GM23338 (cell line): Measurements from ENCODE around the gene RAB3IL1. TPM values are rescaled to one million over a fixed set of nuclear protein-coding genes. Genes with fewer than 3 reads are reported as not detected.

ENCODE experiments used
- ATAC-seq: fragments of 200-7000 bp; cut with Tn5 transposase; 3 replicates; pipeline ENCODE4 v1.9.1; 2020
- DNase-seq: peaks from one replicate; pipeline ENCODE4 v3.0.0-alpha.2; 2015; ENCODE audit warnings: low spot score
- H2AFZ ChIP-seq: fragments of 200-600 bp; sonication (generic); 2 replicates; pipeline ENCODE4 v1.8.0; 2016; ENCODE audit warnings: antibody characterized with exemption, mild to moderate bottlenecking, moderate library complexity
- H3F3A ChIP-seq: fragments of 200-600 bp; sonication (generic); replicated peaks from 2 replicates; pipeline ENCODE4 v1.8.0; 2017; ENCODE audit warnings: antibody characterized with exemption, mixed run types, low read depth
- H3K27ac ChIP-seq: fragments of 200-600 bp; sonication (generic); 2 replicates; pipeline ENCODE4 v1.6.1; 2016; ENCODE audit warnings: low read depth
- H3K27me3 ChIP-seq: fragments of 200-600 bp; sonication (generic); 2 replicates; pipeline ENCODE4 v1.8.0; 2016; ENCODE audit warnings: mild to moderate bottlenecking, mixed run types, moderate library complexity; ENCODE audit not compliant: insufficient read depth
- H3K36me3 ChIP-seq: fragments of 200-600 bp; sonication (generic); 2 replicates; pipeline ENCODE4 v1.8.0; 2016; ENCODE audit warnings: mild to moderate bottlenecking; ENCODE audit not compliant: insufficient read depth
- H3K4me1 ChIP-seq: fragments of 200-600 bp; sonication (generic); 2 replicates; pipeline ENCODE4 v1.8.0; 2016; ENCODE audit warnings: mild to moderate bottlenecking, moderate library complexity; ENCODE audit not compliant: insufficient read depth
- H3K4me2 ChIP-seq: fragments of 200-600 bp; sonication (generic); 2 replicates; pipeline ENCODE4 v1.7.1; 2017; ENCODE audit warnings: mixed run types
- H3K4me3 ChIP-seq: fragments of 200-600 bp; sonication (generic); 2 replicates; pipeline ENCODE4 v1.6.1; 2016; ENCODE audit warnings: mixed run types
- H3K79me2 ChIP-seq: fragments of 200-600 bp; sonication (generic); replicated peaks from 2 replicates; pipeline ENCODE4 v1.8.0; 2017; ENCODE audit warnings: mild to moderate bottlenecking; ENCODE audit not compliant: insufficient read depth
- H3K9me2 ChIP-seq: fragments of 200-600 bp; sonication (generic); 2 replicates; pipeline ENCODE4 v1.8.0; 2017; ENCODE audit not compliant: insufficient read depth
- H4K20me1 ChIP-seq: fragments of 200-600 bp; sonication (generic); replicated peaks from 2 replicates; pipeline ENCODE4 v1.8.0; 2017; ENCODE audit warnings: mild to moderate bottlenecking; ENCODE audit not compliant: insufficient read depth
- H3K27ac Mint-ChIP-seq: 2 replicates; pipeline ENCODE4 v1.8.0; 2020; ENCODE audit warnings: inconsistent platforms, mild to moderate bottlenecking, moderate library complexity, mixed read lengths
- H3K27me3 Mint-ChIP-seq: 3 replicates; pipeline ENCODE4 v1.8.0; 2022; ENCODE audit warnings: low read depth, mild to moderate bottlenecking, moderate library complexity, mixed read lengths, inconsistent platforms; ENCODE audit not compliant: insufficient read depth, poor library complexity
- H3K36me3 Mint-ChIP-seq: 3 replicates; pipeline ENCODE4 v1.8.0; 2021; ENCODE audit warnings: low read depth, mild to moderate bottlenecking, inconsistent platforms, moderate library complexity, mixed read lengths
- H3K4me1 Mint-ChIP-seq: 3 replicates; pipeline ENCODE4 v1.8.0; 2020; ENCODE audit warnings: mild to moderate bottlenecking, inconsistent platforms, mixed read lengths
- H3K4me3 Mint-ChIP-seq: 3 replicates; pipeline ENCODE4 v1.8.0; 2021; ENCODE audit warnings: moderate library complexity, mild to moderate bottlenecking, inconsistent platforms, mixed read lengths
- H3K9me3 Mint-ChIP-seq: 3 replicates; pipeline ENCODE4 v1.8.0; 2020; ENCODE audit warnings: moderate library complexity, mild to moderate bottlenecking, inconsistent platforms, mixed read lengths
- CREB1 ChIP-seq: fragments of 250-450 bp; sonication (Bioruptor Pico); IDR thresholded peaks from 2 replicates; pipeline ENCODE4 v1.5.0; 2020; ENCODE audit warnings: low read depth, mild to moderate bottlenecking, moderate library complexity
- EZH2 ChIP-seq: fragments of 200-600 bp; sonication (generic); IDR thresholded peaks from one replicate; pipeline ENCODE4 v1.8.0; 2017; ENCODE audit warnings: antibody characterized with exemption, mild to moderate bottlenecking, low read depth; ENCODE audit not compliant: unreplicated experiment
- EZH2phosphoT487 ChIP-seq: fragments of 200-600 bp; sonication (generic); IDR thresholded peaks from one replicate; pipeline ENCODE4 v1.8.1; 2018; ENCODE audit warnings: antibody characterized with exemption; ENCODE audit not compliant: unreplicated experiment
- JUNB ChIP-seq: IDR thresholded peaks from one replicate; pipeline ENCODE4 v1.6.1; 2016; ENCODE audit warnings: antibody characterized with exemption; ENCODE audit not compliant: unreplicated experiment
- NANOG ChIP-seq: IDR thresholded peaks from 2 replicates; pipeline ENCODE4 v1.6.1; 2016; ENCODE audit warnings: antibody characterized with exemption, borderline replicate concordance
- POLR2AphosphoS5 ChIP-seq: IDR thresholded peaks from 2 replicates; pipeline ENCODE4 v1.6.1; 2016; ENCODE audit warnings: antibody characterized with exemption, low read depth
- STAT1 ChIP-seq: IDR thresholded peaks from one replicate; pipeline ENCODE4 v1.6.1; 2016; ENCODE audit warnings: antibody characterized with exemption; ENCODE audit not compliant: unreplicated experiment
- ZNF331 ChIP-seq: fragments of 250-450 bp; sonication (Bioruptor Pico); IDR thresholded peaks from 2 replicates; pipeline ENCODE4 v1.5.0; 2020; ENCODE audit warnings: low read depth, mild to moderate bottlenecking, moderate library complexity
- polyA plus RNA-seq: library from polyadenylated mRNA; unstranded; fragments of >200 nt; fragmentation: Nextera tagmentation; extraction: Ambion mirVana; gene quantifications from 2 replicates; pipeline ENCODE4 v1.2.1, GENCODE V29; 2016
- total RNA-seq: library from RNA; depleted of rRNA; stranded (reverse); fragments of >200 nt; shearing (Covaris generic); gene quantifications from 2 replicates; pipeline ENCODE4 v1.2.3, GENCODE V29; 2014
- TF ChIP-seq, protein P1 (sequence below): IDR thresholded peaks from one replicate; pipeline ENCODE4 v1.6.1; 2018; ENCODE audit warnings: antibody characterized with exemption; ENCODE audit not compliant: unreplicated experiment
- TF ChIP-seq, protein P2 (sequence below), 2 experiments: fragments of 200-600 bp in 1 of 2; sonication (generic) in 1 of 2; conservative IDR thresholded peaks; 2 replicates each; pipeline versions ENCODE4 v1.5.1 to v1.6.1; 2016 to 2017; ENCODE audit warnings: antibody characterized with exemption in 2 of 2, low read depth in 2 of 2, mild to moderate bottlenecking in 2 of 2, moderate library complexity in 1 of 2
- TF ChIP-seq, protein P3 (sequence below): IDR thresholded peaks from 2 replicates; pipeline ENCODE4 v1.6.1; 2016; ENCODE audit warnings: antibody characterized with exemption

Gene RAB3IL1
- total and polyA plus RNA-seq, 2 experiments from 2014 or later, result 2.7 to 3.4 TPM

DNA sequence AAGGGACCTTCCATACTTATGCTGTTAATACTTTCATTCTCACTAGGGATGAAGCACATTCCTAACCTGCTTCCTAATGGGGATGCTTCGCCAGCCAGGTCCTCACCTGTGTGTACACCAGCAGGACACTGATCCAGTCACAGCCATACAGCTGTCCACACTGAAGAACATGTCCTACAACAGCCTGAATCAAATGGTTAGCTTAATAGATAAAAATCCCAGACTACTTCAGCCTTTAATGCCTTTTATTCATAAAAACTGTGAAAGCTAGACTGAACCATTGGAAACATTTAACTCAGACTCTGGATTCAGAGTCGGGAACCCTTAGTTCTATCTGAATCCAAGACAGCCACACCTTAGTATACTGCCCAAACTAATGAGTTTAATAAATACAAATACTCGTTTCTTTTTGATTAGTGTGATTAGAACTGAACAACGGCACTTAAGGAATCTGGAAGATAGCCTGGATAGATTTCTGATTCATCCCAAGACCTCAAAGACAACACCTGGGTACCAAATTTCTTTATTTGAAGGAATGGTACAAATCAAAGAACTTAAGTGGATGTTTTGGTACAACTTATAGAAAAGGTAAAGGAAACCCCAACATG, 46.8 kb upstream of the RAB3IL1 start:
- Histone ChIP-seq H3K4me1 (peaks cover 23% of the 10 kb centered on the region), H4K20me1 (peaks cover 32% of the 10 kb centered on the region), H3K27ac (no peak overlapping the region), H3K36me3 (peaks cover 27% of the 10 kb centered on the region), H3K79me2 (peaks cover 43% of the 10 kb centered on the region), H3F3A (peaks cover 27% of the 10 kb centered on the region), H3K4me2 (no peak overlapping the region), H3K27me3 (no peaks in the 10 kb centered on the region), H3K9me2 (no peaks in the 10 kb centered on the region), H3K4me3 (no peak overlapping the region), H2AFZ (no peak overlapping the region)
- H3K27me3 Mint-ChIP-seq, result peaks cover 22% of the 10 kb centered on the region
- H3K9me3 Mint-ChIP-seq, result peaks cover 2% of the 10 kb centered on the region; the same call in 2 of the 3 replicates
- TF ChIP-seq ZNF331 (CRISPR knock-in tag) (no peak), JUNB (no peak), NANOG (no peak), STAT1 (no peak), EZH2phosphoT487 (no peak), POLR2AphosphoS5 (no peak)
- TF ChIP-seq, protein P1, sequence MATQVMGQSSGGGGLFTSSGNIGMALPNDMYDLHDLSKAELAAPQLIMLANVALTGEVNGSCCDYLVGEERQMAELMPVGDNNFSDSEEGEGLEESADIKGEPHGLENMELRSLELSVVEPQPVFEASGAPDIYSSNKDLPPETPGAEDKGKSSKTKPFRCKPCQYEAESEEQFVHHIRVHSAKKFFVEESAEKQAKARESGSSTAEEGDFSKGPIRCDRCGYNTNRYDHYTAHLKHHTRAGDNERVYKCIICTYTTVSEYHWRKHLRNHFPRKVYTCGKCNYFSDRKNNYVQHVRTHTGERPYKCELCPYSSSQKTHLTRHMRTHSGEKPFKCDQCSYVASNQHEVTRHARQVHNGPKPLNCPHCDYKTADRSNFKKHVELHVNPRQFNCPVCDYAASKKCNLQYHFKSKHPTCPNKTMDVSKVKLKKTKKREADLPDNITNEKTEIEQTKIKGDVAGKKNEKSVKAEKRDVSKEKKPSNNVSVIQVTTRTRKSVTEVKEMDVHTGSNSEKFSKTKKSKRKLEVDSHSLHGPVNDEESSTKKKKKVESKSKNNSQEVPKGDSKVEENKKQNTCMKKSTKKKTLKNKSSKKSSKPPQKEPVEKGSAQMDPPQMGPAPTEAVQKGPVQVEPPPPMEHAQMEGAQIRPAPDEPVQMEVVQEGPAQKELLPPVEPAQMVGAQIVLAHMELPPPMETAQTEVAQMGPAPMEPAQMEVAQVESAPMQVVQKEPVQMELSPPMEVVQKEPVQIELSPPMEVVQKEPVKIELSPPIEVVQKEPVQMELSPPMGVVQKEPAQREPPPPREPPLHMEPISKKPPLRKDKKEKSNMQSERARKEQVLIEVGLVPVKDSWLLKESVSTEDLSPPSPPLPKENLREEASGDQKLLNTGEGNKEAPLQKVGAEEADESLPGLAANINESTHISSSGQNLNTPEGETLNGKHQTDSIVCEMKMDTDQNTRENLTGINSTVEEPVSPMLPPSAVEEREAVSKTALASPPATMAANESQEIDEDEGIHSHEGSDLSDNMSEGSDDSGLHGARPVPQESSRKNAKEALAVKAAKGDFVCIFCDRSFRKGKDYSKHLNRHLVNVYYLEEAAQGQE, result no peak
- H3K27ac Mint-ChIP-seq, result no peak overlapping the region
- DNase-seq (no peak), ATAC-seq (no peak)
- H3K36me3 Mint-ChIP-seq, result peaks cover 49% of the 10 kb centered on the region
- peak overlapping the region; percentile 95; the same call in 2 of the 3 replicates for H3K4me3 Mint-ChIP-seq
- peaks cover 20% of the 10 kb centered on the region for H3K4me1 Mint-ChIP-seq

DNA sequence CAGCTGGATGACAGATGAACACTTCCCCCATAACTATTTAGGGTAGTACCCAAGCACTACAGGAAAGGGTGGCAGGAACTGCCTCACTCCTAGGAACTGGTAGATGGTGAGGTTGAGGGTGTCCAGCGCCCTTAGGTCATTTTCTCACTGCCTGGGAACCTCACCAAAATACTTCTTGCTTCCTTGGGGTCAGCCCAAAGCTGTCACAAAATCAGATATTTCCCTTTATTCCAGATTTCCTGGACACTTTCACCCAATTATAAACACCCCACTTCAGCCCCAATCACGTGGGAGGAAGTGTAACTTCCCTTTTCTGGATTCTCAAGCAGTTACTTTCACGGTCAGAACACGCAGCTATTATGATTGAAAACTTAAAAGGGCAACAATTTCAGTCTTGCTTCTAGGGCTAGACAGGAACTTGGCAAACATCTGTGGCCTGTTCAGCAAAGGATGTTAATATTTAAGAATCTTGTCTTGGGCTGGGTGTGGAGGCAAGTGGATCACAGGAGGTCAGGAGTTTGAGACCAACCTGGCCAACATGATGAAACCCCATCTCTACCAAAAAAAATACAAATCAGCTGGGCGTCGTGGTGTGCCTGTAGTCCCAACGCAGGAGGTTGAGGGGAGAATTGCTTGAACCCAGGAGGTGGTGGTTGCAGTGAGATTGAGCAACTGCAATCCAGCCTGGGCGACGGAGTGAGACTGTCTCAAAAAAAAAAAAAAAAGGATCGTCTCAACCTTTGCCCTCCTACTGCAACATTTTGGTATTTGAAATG, 46.1 kb upstream of the RAB3IL1 start:
- H3K79me2 ChIP-seq, result peaks cover 36% of the 10 kb centered on the region
- peaks cover 32% of the 10 kb centered on the region for H4K20me1 ChIP-seq
- no peak overlapping the region for H3K27ac ChIP-seq
- peaks cover 49% of the 10 kb centered on the region for H3K36me3 Mint-ChIP-seq
- H3K4me3 Mint-ChIP-seq, result peak overlapping the region; percentile 49; the same call in 1 of the 3 replicates
- H3K9me3 Mint-ChIP-seq, result peaks cover 2% of the 10 kb centered on the region; the same call in 2 of the 3 replicates
- H3K27me3 Mint-ChIP-seq, result peaks cover 24% of the 10 kb centered on the region
- no peak overlapping the region for H3K4me2 ChIP-seq
- no peak overlapping the region for H2AFZ ChIP-seq
- ATAC-seq, result no peak
- H3K4me3 ChIP-seq, result no peak overlapping the region
- no peaks in the 10 kb centered on the region for H3K27me3 ChIP-seq
- peaks cover 17% of the 10 kb centered on the region for H3K4me1 ChIP-seq
- DNase-seq, result no peak
- no peaks in the 10 kb centered on the region for H3K9me2 ChIP-seq
- peaks cover 27% of the 10 kb centered on the region for H3F3A ChIP-seq
- H3K27ac Mint-ChIP-seq, result 0 out of 2 replicates have a peak overlapping the region, but pooled peaks have one; percentile 59
- peaks cover 15% of the 10 kb centered on the region for H3K4me1 Mint-ChIP-seq
- H3K36me3 ChIP-seq, result peaks cover 27% of the 10 kb centered on the region
- TF ChIP-seq CREB1 (CRISPR knock-in tag) (no peak), JUNB (no peak), STAT1 (no peak), NANOG (no peak), POLR2AphosphoS5 (no peak; the same call in 1 of the 2 replicates), EZH2 (no peak), ZNF331 (CRISPR knock-in tag) (no peak)
- TF ChIP-seq, protein P2, sequence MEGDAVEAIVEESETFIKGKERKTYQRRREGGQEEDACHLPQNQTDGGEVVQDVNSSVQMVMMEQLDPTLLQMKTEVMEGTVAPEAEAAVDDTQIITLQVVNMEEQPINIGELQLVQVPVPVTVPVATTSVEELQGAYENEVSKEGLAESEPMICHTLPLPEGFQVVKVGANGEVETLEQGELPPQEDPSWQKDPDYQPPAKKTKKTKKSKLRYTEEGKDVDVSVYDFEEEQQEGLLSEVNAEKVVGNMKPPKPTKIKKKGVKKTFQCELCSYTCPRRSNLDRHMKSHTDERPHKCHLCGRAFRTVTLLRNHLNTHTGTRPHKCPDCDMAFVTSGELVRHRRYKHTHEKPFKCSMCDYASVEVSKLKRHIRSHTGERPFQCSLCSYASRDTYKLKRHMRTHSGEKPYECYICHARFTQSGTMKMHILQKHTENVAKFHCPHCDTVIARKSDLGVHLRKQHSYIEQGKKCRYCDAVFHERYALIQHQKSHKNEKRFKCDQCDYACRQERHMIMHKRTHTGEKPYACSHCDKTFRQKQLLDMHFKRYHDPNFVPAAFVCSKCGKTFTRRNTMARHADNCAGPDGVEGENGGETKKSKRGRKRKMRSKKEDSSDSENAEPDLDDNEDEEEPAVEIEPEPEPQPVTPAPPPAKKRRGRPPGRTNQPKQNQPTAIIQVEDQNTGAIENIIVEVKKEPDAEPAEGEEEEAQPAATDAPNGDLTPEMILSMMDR (conservative IDR thresholded peaks at IDR 0.05; ENCODE audit: low read depth in 2 of 2), result no peak
- TF ChIP-seq, protein P3, sequence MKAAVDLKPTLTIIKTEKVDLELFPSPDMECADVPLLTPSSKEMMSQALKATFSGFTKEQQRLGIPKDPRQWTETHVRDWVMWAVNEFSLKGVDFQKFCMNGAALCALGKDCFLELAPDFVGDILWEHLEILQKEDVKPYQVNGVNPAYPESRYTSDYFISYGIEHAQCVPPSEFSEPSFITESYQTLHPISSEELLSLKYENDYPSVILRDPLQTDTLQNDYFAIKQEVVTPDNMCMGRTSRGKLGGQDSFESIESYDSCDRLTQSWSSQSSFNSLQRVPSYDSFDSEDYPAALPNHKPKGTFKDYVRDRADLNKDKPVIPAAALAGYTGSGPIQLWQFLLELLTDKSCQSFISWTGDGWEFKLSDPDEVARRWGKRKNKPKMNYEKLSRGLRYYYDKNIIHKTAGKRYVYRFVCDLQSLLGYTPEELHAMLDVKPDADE, result no peak
